ENCODE results near the gene TRIP11. TPM values are rescaled to one million over a fixed set of nuclear protein-coding genes. Genes with fewer than 3 reads are reported as not detected.
"Not testable (repeated sequence)": the region's sequence is repeated elsewhere in the genome, so short reads cannot be mapped to it uniquely, and the experiment has no call there.

The TRIP11 gene
- total RNA-seq: 47.7 TPM
- long read RNA-seq, full-length matches to known transcripts: 6 of 15 reads
- long read RNA-seq, partial matches to known transcripts: 2 of 15 reads
- long read RNA-seq, other reads (novel, unspliced or antisense): 7 of 15 reads

DNA sequence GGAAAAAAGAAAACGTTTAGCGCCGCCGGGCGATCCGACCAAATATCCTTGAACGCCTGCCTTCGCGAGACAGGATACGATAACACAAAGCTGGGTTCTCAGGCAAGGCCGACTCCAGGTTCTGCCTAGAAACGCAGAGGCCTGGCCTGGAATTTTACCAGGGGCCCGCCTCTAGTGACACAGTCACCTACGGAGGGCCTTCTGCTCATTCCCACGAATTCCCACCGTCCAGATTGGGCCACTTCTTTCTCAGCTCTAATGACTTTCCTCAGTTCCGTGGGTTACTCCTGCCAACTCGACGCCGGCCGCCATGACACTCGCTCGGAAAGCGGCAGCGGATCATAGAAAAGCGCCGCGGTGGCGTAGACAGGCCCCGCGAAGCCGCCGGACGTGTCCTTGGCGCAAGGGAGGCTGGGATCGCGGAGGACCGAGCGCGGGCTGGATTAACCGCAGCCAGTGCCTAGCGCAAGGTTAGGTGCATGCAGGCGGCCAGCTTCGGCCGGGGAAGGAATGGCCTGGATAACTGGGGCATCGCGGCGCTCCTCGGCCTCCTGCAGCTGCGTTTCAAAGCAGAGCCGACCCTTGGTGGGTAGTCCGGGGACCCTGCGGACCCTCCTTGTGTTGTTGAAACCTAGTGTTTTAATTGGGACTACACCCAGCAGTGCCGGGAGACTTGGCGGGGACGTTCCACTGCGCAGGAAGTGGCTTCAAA is at the start of gene TRIP11:
TRIP11 (minus strand) TSS at position 341 of the 712 bp plus-strand sequence. CDS start 374 bp downstream, outside the sequence.
- intact Hi-C loops (cut with DNase I): loop anchor here (10.0 kb wide), 1 partner anchor 65 kb away; the partner anchor contains the start of gene ATXN3
- peak; percentile 99 for ATAC-seq (ENCODE audit: poor library complexity)
- DNase-seq: peak; percentile 97

DNA sequence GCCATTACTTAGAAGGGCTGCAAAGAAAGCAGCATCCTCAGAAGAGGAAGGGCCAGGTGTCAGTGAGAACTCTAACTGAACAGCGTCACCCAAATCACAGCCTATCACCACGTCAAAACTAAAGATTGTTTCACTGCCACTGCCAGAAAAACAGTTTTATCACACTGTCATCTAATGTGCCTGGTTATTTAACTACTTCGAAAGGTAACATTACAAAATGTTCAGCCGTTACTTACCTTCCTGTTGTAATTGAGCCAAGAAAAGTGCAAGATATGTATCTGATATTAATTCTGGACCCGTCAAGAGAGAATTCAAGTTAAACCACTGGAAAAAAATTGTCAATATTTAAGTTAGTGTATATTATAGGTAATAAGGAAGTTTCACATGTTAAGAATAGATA is 48.6 kb upstream of the TRIP11 start:
- DNase-seq (no peak), ATAC-seq (ENCODE audit: poor library complexity) (no peak)
- intact Hi-C loops (cut with DNase I): no loop called here

DNA sequence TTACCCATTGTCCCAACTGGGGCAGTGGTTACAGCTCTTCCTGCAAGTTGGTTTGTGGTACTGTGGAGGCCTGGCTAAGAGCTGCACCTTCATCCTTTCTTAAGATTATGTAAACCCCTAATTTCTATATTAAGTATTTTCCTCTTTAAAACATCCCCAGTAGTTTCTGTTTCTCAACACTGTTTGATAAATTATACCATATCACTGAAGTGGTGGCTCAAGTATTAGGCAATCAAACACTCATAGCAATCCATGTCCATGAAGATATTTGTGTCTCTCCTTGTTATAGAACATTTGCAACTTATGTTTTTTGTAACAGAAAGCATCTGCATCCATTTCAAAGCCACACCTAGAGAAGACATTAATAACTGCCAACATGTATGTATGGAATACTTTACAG is 34.7 kb upstream of the TRIP11 start:
- intact Hi-C loops (cut with DNase I): no loop called here
- ATAC-seq (ENCODE audit: poor library complexity): no peak

DNA sequence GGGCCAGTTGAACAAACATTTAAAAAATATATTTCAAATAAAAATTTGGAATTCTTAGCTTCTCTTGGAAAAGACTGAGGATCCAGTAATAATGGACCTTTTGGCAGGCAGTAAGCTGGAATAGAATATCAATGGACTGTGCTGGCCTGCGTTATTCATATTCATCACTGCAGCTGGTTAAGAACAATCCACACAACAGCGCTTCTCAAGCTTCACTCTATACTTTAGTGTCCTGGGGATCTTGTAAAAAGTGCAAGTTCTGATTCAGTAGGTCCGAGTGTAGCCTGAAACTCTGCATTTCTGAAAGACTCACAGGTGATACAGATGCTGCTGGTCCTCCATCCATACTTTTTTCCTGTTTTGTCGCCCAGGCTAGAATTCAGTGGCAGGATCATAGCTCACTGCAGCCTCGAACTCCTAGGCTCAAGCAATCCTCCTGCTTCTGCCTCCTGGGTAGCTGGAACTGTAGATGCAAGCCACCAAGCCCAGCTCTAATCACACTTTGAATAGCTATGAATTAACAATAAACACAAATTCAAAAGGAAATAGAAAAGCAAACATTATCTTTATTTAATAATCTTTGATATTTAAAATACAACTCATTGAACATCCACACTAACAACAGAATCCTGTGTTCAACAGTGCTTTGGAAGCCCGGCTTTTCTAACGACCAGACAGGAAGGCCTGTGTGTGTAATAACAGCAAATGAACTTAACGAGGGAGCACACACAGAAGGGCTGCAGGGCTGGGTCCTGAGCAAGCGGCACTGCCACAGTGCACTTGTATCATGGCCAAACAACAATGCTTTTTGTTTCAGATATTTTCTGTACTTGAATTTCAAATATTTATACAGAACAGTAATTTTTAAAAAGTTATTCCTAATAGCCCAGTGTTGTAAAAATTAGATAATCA is 18.4 kb upstream of the TRIP11 start:
- DNase-seq (no peak), ATAC-seq (ENCODE audit: poor library complexity) (no peak)
- intact Hi-C loops (cut with DNase I): no loop called here

More for the DNA sequence above, 34.7 kb upstream of the TRIP11 start:
- no peak for DNase-seq

DNA sequence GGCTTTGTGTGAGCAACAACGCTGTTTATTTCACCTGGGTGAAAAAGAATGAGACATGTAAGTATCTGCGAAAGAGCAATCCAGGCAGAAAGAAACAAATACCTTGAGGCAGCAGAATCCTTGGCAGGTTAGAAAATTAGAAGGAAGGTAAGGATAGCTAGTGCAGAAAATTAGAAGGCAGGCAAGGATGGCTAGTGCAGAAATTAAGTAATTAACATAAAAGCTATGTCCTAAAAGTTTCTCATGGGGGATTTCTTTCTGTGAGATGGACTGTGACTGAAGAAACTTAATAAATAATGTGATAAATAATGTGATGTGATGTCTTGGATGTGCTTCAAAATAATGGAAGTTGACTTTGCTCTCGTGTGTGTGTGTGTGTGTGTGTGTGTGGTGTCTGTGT is 9.9 kb upstream of the TRIP11 start:
- DNase-seq: no peak
- ATAC-seq (ENCODE audit: poor library complexity): no peak
- intact Hi-C loops (cut with DNase I): loop anchor here (10.0 kb wide), 1 partner anchor 55 kb away; the partner anchor contains the start of gene ATXN3

DNA sequence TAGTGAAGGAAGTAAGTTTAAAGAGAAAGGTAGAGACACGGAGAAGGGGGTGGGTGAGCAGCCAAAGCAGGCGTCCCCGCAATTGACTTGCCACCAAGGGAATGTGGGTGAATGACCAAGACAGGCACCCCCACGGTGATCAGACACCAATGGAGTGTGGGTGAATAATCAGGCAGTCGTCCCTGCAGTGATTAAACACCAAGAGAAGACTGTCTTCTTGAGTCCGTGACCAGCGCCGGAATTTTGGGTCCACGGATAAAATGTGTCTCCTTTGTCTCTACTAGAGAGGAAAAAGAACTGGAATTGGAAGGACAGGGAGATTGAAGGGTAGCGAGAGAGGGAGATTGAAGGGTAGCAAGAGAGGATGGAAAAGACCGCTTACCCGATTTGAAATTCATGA is 9.4 kb upstream of the TRIP11 start:
- DNase-seq; ATAC-seq (ENCODE audit: poor library complexity): not testable (repeated sequence)
- intact Hi-C loops (cut with DNase I): loop anchor here (10.0 kb wide), 1 partner anchor 56 kb away; the partner anchor contains the start of gene ATXN3

DNA sequence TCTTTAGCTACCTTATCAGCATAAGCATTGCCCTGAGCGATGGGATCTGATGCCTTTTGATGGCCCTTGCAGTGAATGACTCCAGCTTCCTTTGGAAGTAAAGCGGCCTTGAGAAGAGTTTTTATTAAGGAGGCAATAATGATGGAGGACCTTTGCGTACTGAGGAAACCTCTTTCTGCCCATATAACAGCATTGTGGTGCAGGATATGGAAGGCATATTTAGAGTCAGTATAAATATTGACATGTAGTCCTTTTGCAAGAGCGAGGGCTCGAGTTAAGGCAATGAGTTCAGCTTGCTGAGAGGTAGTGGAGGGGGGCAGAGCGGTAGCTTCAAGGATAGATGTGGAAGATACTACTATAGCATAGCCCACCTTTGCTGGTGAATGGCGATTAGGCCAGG is 6.0 kb upstream of the TRIP11 start:
- ATAC-seq (ENCODE audit: poor library complexity): not testable (repeated sequence)

DNA sequence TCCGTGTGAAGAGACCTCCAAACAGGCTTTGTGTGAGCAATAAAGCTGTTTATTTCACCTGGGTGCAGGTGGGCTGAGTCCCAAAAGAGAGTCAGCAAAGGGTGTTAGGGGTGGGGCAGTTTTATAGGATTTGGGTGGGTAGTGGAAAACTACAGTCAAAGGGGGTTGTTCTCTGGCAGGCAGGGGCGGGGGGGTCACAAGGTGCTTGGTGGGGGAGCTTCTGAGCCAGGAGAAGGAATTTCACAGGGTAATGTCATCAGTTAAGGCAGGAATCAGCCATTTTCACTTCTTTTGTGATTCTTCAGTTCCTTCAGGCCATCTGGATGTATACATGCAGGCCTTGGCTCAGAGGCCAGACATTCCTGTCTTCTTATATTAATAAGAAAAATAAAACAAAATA is 1.9 kb upstream of the TRIP11 start:
- ATAC-seq (ENCODE audit: poor library complexity); DNase-seq: not testable (repeated sequence)
- intact Hi-C loops (cut with DNase I): loop anchor here (10.0 kb wide), 1 partner anchor 63 kb away; the partner anchor contains the start of gene ATXN3

More for the DNA sequence above, 6.0 kb upstream of the TRIP11 start:
- intact Hi-C loops (cut with DNase I): loop anchor here (10.0 kb wide), 1 partner anchor 59 kb away; the partner anchor contains the start of gene ATXN3
- DNase-seq: not testable (repeated sequence)

DNA sequence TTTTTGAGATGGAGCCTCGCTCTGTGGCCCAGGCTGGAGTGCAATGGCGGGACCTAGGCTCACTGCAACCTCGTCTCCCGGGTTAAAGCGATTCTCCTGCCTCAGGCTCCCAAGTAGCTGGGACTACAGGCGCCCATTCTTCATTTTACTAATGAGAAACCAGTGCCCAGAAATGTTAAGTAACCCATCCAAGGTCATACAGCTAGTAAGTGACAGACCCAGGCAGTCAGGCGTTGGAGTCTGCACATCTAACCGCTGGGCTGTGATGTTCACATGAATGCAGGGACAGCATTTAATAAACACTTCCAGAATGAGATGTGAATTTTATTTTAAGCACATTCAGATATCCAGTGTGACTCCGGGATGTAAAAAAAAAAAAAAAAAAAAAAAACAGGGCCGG is 1.3 kb upstream of the TRIP11 start:
- no peak for ATAC-seq (ENCODE audit: poor library complexity)
- intact Hi-C loops (cut with DNase I): loop anchor here (10.0 kb wide), 1 partner anchor 64 kb away; the partner anchor contains the start of gene ATXN3
- DNase-seq: no peak

DNA sequence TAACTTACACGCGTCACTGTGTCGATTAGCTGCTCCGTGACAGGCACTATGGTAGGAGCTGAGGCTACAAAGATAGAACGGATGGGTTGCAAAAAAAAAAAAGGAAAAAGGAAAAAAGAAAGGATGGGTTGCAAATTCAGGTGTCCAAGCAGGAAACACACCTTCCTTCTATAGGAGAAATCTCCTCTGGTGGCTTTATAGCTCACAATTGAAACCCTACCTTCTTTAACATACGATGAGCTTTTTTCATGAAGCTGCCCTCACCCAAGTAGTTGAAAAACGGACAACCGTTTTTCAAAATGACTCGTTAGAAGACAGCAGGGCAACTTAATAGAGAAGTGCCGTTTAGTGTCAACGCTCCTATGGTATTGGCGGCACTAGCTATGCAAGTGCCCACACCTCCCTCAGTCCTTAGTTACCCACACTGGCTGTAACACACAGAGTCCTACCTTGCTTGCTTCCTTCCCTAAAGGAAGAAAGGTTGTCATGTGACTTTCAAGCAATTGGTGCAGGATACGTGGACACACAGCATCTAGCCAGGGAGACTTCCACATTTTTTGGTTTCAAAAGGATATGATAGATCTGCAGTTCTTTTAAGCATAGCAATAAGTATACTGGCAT is 682 bp upstream of the TRIP11 start:
- DNase-seq: no peak
- intact Hi-C loops (cut with DNase I): loop anchor here (10.0 kb wide), 1 partner anchor 64 kb away; the partner anchor contains the start of gene ATXN3
- ATAC-seq (ENCODE audit: poor library complexity): peak; percentile 38

DNA sequence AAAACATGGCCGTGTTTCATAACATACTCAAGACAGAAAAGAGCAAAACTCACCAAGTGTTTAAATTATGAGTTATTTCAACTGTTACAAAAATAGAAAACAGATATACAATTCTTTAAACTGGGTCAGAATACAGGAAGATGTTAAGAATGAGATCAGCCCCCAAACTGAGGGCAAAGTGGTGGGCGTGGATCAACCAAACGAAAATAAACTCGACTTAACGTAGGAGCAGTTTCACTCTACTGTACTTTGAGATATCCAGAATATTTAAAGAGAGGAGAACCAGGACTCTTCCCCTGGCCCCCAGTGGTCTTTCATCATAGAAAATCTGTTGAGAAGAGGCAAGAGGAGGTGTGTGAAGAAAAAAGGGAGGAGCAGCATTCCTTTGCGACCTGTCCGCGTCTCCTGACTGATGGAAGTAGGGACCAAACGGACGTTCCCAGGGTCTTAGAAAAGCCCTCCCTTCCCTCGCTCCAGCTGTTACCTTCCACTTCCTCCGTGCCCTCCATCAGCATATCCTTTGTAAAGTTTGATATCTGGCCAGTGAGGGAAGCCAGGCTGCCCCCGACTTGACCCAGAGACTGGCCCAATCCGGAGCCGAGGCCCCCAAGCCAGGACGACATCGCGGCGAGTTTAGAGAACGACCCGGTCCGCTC is 668 bp downstream of the TRIP11 start:
- intact Hi-C loops (cut with DNase I): no loop called here
- ATAC-seq (ENCODE audit: poor library complexity): peak; percentile 53
- no peak for DNase-seq

DNA sequence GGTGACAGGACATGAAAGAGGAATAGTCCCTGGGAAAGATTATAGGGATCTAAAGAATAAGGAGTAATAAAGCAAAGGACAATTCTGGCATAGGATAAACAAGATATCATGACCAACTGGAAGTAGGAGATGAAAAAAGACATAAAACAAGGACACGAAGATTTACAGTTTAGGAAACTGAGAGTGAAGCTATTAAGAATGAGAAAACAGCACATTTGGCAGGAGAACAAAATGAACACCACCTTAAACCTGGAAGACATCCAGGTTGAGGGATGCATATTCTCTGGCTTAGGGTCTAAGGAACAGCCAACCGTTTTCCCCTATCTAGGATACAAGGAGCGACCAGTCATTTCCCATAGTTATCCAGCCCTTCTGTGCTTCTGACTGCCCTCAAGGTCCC is 1.9 kb downstream of the TRIP11 start:
- intact Hi-C loops (cut with DNase I): no loop called here
- no peak for ATAC-seq (ENCODE audit: poor library complexity)
- DNase-seq: no peak

DNA sequence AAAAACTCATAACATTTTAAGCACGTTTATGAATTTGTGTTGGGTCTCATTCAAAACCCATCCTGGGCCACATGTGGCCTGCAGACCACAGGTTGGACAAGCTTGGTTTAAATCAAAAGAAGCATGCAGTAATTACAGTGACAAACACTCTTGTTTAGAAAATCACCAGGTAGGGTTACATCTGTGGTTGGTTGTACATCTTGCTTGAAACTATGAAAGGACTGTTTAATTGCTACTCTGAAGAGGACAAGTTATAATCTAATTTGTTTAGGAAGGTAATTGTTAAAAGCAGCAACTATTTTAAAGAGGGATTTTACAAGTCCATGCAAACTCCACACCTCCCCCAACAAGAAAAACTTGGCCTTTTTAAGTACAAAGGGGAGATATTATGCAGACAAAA is 4.0 kb downstream of the TRIP11 start:
- DNase-seq (no peak), ATAC-seq (ENCODE audit: poor library complexity) (no peak)
- intact Hi-C loops (cut with DNase I): no loop called here

DNA sequence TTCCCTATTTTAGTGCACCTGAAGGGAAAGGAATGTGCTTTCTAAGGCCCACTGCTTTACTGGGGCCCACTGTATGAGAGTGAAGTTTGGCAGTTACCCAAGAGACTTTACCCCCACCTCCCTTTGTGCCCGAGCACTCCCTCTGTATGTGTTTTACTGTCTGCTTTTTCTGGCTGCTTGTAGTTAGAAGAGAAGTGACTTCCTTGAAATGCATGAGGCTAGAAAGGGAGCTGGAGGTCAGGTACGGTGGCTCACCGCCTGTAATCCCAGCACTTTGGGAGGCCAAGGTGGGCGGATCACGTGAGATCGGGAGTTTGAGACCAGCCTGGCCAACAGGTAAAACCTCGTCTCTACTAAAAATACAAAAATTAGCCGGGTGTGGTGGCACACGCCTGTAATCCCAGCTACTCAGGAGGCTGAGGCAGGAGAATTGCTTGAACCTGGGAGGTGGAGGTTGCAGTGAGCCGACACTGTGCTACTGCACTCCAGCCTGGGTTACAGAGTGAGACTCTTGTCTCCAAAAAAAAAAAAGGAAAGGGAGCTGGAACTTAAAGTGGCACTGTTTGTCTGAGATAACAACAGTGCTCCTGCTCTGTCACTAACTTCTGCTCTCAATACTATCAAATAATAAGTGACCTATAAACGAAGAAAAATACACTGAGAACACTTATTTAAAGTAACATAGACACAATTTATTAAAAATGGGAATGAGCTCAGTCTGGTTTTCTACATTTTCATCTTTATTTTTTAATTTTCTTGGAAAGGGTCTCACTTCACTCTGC is 5.8 kb downstream of the TRIP11 start:
- DNase-seq (no peak), ATAC-seq (ENCODE audit: poor library complexity) (no peak)
- intact Hi-C loops (cut with DNase I): no loop called here

DNA sequence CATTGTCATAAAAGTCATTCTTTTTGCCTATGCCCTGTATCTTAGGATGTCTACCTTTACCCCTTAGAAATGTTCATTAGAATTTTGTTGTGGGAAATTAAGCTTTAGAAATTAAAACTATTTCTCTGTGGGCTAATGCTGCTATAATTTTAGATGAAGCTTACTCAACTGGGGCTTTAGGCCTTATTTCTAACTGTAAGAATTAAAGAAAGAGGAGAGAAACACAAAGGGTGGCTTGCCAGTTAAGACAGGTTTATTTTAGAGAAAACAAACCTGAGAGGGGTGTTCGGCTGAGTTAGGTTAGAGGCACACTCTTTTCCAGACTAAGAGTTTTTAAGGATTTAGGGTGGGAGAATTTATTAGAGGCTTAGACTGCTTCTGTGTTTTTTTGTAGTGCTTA is 6.4 kb downstream of the TRIP11 start:
- intact Hi-C loops (cut with DNase I): no loop called here
- DNase-seq (no peak), ATAC-seq (ENCODE audit: poor library complexity) (no peak)

DNA sequence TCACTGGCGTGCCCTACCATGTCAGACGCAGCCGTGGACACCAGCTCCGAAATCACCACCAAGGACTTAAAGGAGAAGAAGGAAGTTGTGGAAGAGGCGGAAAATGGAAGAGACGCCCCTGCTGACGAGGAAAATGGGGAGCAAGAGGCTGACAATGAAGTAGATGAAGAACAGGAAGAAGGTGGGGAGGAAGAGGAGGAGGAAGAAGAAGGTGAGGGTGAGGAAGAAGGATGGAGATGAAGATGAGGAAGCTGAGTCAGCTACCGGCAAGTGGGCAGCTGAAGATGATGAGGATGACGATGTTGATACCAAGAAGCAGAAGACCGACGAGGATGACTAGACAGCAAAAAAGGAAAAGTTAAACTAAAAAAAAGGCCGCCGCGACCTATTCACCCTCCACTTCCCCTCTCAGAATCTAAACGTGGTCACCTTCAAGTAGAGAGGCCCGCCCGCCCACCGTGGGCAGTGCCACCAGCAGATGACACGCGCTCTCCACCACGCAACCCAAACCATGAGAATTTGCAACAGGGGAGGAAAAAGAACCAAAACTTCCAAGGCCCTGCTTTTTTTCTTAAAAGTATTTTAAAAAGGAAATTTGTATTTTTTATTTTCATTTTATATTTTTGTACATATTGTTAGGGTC is 13.2 kb downstream of the TRIP11 start:
- no peak for DNase-seq
- ATAC-seq (ENCODE audit: poor library complexity): no peak
- intact Hi-C loops (cut with DNase I): no loop called here

DNA sequence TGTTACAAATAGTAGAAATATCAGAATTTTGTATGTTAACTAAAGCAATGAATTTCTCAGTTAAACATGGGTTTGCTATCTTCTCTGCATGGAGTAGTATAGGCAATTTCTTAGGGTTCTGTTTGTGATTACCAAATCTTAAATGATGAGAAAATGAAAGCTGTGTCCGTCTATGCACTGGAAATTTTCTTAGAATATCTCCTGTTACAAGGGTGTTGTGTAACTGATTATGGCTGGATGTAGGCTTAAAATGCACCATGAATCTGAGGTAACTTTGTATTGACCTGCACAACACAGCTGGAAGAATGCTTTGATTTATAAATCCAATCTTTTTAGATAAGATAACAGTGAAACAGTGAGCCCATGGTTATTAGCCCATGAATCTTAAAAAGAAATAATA is 17.8 kb downstream of the TRIP11 start:
- no peak for ATAC-seq (ENCODE audit: poor library complexity)
- intact Hi-C loops (cut with DNase I): no loop called here
- DNase-seq: no peak
